IPS-18c (cell line): ENCODE measurements around the gene ANKS4B.
"Not testable (repeated sequence)": the region's sequence is repeated elsewhere in the genome, so short reads cannot be mapped to it uniquely, and the experiment has no call there.

Experiments
- H3K4me3 ChIP-seq: 2 replicates; pipeline ENCODE4 v1.7.0; 2013; ENCODE audit warnings: low read depth, mild to moderate bottlenecking, low read length, moderate library complexity; ENCODE audit not compliant: insufficient read depth
- H3K9me3 ChIP-seq: one replicate; pipeline ENCODE4 v1.6.1; 2013; ENCODE audit warnings: mild to moderate bottlenecking, low read length, moderate library complexity; ENCODE audit not compliant: control insufficient read depth, insufficient read depth

ANKS4B gene

GRCh38 chr16:21233521-21234150, at the start of gene ANKS4B:
Gene ANKS4B, plus strand, starts transcription at chr16:21233699. Its CDS starts 39 bp downstream, at chr16:21233738.
- no peak within 1 kb of the TSS for H3K4me3 ChIP-seq
- H3K9me3 ChIP-seq, result no peaks in the 10 kb centered on the region

- H3K4me3 ChIP-seq, result no peak overlapping the region
- peaks cover 5% of the 10 kb centered on the region for H3K9me3 ChIP-seq
These were observed 49.5 kb upstream of the ANKS4B start for GRCh38 chr16:21183995-21184394.

DNA sequence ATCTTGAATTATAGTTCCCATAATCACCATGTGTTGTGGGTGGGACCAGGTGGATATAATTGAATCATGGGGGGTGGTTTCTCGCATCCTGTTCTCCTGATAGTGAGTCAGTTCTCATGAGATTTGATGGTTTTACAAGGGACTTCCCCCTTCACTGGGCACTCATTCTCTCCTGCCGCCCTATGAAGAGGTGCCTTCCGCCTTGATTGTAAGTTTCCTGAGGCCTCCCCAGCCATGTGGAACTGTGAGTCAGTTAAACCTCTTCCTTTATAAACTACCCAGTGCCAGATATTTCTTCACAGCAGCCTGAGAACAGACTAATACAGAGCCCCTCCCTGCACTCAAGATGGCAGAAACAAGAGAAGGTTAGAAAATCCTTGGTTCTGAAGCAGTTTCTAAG, 48.7 kb upstream of the ANKS4B start:
- Histone ChIP-seq H3K9me3 (peaks cover 5% of the 10 kb centered on the region), H3K4me3 (no peak overlapping the region)

DNA sequence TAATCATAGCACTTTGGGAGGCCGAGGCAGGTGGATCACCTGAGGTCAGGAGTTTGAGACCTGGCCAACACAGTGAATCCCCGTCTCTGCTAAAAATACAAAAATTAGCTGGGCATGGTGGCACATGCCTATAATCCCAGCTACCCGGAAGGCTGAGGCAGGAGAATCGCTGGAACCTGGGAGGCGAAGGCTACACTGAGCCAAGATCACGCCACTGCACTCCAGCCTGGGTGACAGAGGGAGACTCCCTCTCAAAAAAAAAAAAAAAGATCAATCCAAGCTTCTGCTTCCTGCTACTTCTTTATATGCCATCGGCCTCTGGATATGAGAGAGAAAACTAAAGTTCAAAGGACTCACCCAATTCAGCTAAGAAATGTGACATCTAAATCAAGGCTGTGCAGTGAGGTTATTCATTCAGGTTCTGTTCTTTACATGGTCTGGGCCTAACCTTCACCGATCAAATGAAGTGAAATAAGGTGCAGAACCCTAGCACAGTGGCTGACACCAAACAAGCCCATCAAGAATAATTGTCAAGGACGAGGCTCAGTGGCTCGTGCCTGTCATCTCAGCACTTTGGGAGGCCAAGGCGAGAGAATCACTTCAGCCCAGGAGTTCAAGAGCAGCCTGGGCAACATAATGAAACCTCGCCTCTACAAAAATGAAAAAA, 47.7 kb upstream of the ANKS4B start:
- Histone ChIP-seq H3K4me3 (no peak overlapping the region), H3K9me3 (peaks cover 5% of the 10 kb centered on the region)

DNA sequence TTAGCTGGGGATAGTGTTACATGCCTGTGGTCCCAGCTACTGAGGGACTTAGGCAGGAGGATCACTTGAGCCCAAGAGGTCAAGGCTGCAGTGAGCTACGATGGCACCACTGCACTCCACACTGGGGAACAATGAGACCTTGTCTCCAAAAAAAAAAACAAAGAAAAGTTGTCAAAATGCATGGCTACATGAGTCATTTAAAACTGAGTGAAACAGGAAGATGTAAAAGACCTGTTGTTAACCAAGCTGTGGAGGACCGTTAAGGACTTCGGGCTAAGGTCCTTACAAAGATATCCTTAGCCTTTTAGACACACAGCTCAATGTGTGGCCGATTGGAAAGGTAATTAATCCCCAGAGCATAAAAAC, 47.2 kb upstream of the ANKS4B start:
- peaks cover 5% of the 10 kb centered on the region for H3K9me3 ChIP-seq
- no peak overlapping the region for H3K4me3 ChIP-seq

GRCh38 chr16:21189311-21189710, 44.2 kb upstream of the ANKS4B start:
- H3K9me3 ChIP-seq, result peaks cover 2% of the 10 kb centered on the region
- no peak overlapping the region for H3K4me3 ChIP-seq

GRCh38 chr16:21190013-21190412, 43.5 kb upstream of the ANKS4B start:
- Histone ChIP-seq H3K4me3 (no peak overlapping the region), H3K9me3 (peaks cover 2% of the 10 kb centered on the region)

- Histone ChIP-seq H3K4me3 (no peak overlapping the region), H3K9me3 (peaks cover 2% of the 10 kb centered on the region)
These were observed 42.9 kb upstream of the ANKS4B start for GRCh38 chr16:21190599-21190998.

GRCh38 chr16:21192991-21193390, 40.5 kb upstream of the ANKS4B start:
- Histone ChIP-seq H3K4me3 (no peak overlapping the region), H3K9me3 (peaks cover 2% of the 10 kb centered on the region)

- Histone ChIP-seq H3K9me3 (no peaks in the 10 kb centered on the region), H3K4me3 (no peak overlapping the region)
These were observed 38.7 kb upstream of the ANKS4B start for GRCh38 chr16:21194771-21195301.

- H3K9me3 ChIP-seq, H3K4me3 ChIP-seq: not testable (repeated sequence)
These were observed 38.2 kb upstream of the ANKS4B start for GRCh38 chr16:21195330-21195729.

- H3K9me3 ChIP-seq, result no peaks in the 10 kb centered on the region
- no peak overlapping the region for H3K4me3 ChIP-seq
These were observed 36.4 kb upstream of the ANKS4B start for GRCh38 chr16:21197112-21197511.

GRCh38 chr16:21197621-21198020, 35.9 kb upstream of the ANKS4B start:
- no peaks in the 10 kb centered on the region for H3K9me3 ChIP-seq

DNA sequence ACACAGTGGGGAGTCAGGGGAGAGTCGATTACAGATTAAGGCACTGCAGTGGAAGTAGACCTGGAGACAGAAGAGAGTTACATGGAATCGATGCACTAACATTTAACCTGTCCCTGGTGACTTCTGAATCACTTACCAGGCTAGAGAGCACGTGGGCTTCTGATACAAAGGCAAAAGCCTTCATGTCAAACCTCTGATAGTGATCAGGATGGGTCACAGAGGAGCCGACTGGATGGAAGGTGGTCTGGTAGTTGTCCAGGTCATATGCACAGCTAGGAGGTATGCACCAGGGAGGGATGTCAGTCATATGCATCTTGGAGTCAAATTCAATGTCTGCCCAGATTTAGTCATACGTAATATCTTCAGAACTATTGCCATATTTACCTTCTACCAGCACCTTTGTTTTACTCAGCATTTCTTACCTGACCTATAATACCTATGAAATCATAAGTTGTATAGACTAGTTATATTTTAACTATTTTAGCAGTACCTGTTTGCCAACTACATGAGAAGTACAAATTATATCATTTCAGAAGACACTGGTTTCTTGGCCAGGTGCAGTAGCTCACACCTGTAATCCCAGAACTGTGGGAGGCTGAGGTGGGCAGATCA, 33.8 kb upstream of the ANKS4B start:
- no peak overlapping the region for H3K4me3 ChIP-seq
- H3K9me3 ChIP-seq, result no peaks in the 10 kb centered on the region

More at GRCh38 chr16:21197621-21198020, 35.9 kb upstream of the ANKS4B start:
- no peak overlapping the region for H3K4me3 ChIP-seq

DNA sequence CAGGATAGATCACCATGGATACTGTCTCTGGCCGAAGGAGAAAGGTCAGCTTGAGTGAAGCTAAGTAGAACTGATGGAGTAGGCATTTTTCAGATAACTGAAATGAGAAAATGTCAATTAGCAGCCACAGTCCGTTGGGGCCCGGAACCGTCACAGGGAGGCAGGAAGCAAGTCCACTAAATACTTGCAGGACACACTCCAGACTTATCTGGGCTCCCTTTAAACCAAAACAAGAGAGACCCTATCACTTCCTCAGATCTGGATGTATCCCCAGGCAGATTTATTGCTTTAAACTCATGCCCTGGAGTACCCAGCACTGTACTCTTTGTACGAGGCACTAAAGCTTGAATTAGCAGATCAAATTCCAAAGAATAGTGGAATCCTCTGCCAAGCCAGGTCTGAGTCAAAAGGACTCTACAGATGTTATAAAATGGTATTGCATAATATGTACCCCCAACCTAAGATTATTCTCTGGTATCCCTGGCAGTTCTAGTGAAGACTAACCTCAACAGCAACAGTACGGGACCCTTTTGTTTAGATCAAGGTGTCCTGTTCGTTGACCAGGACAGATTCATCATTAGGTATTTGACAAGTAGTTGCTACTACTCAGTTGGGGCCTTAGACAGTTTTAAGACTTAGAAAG, 30.2 kb upstream of the ANKS4B start:
- Histone ChIP-seq H3K9me3 (no peaks in the 10 kb centered on the region), H3K4me3 (no peak overlapping the region)

GRCh38 chr16:21205303-21205702, 28.2 kb upstream of the ANKS4B start:
- no peak overlapping the region; the same call in 1 of the 2 replicates for H3K4me3 ChIP-seq
- no peaks in the 10 kb centered on the region for H3K9me3 ChIP-seq

DNA sequence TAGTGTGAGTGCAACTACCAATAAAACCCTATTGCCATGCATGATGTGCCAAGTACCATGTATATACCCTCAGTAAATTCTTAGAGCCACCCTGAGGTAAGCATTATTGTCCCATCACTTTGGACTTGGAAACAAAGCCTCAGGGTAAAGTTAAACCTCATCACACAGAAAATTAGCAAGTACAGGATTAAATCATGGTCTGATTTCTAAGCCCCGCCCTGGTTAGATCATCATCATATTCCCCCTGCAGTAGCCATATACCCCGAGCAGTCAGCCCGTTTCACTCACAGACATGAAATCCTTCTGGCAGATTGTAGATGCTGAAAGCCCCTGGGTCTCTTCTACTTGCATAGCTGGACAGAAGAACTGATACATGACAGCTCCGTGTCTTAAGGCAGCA, 26.9 kb upstream of the ANKS4B start:
- Histone ChIP-seq H3K4me3 (no peak overlapping the region), H3K9me3 (no peaks in the 10 kb centered on the region)
